Measurements from ENCODE around the gene PTRH1. TPM values are rescaled to one million over a fixed set of nuclear protein-coding genes. Genes with fewer than 3 reads are reported as not detected.
A peak's percentile ranks its signal among the peaks of the same experiment; 100 is the strongest.

The PTRH1 gene
- total RNA-seq, 1 donor from 2014 or later, result 8.0 TPM

DNA sequence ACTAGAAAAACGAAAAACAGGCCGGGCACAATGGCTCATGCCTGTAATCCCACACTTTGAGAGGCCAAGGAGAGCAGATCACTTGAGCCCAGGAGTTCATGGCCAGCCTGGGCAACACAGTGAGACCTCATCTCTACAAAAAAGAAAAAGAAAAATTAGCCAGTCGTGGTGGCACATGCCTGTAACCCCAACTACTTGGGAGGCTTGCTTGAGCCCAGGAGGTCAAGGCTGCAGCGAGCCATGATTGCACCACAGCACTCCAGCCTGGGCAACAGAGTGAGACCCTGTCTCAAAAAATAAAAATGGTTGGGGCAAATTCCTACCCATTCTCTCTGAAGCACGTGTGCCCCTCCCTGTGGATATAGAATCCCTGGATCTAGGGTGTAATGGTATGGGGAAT, 17.1 kb downstream of the PTRH1 start:
- Histone ChIP-seq H3K36me3 (no peaks in the 10 kb centered on the region), H3K4me3 (no peak overlapping the region), H3K27ac (peak overlapping the region; percentile 86), H3K27me3 (no peaks in the 10 kb centered on the region), H3K9me3 (no peaks in the 10 kb centered on the region), H3K4me1 (peaks cover 4% of the 10 kb centered on the region)
- DNase-seq, result no peak
- intact Hi-C loops (cut with DNase I), result no loop called here
- no peak for ATAC-seq
- TF ChIP-seq, protein P1, sequence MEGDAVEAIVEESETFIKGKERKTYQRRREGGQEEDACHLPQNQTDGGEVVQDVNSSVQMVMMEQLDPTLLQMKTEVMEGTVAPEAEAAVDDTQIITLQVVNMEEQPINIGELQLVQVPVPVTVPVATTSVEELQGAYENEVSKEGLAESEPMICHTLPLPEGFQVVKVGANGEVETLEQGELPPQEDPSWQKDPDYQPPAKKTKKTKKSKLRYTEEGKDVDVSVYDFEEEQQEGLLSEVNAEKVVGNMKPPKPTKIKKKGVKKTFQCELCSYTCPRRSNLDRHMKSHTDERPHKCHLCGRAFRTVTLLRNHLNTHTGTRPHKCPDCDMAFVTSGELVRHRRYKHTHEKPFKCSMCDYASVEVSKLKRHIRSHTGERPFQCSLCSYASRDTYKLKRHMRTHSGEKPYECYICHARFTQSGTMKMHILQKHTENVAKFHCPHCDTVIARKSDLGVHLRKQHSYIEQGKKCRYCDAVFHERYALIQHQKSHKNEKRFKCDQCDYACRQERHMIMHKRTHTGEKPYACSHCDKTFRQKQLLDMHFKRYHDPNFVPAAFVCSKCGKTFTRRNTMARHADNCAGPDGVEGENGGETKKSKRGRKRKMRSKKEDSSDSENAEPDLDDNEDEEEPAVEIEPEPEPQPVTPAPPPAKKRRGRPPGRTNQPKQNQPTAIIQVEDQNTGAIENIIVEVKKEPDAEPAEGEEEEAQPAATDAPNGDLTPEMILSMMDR (IDR thresholded peaks at IDR 0.05), result no peak

DNA sequence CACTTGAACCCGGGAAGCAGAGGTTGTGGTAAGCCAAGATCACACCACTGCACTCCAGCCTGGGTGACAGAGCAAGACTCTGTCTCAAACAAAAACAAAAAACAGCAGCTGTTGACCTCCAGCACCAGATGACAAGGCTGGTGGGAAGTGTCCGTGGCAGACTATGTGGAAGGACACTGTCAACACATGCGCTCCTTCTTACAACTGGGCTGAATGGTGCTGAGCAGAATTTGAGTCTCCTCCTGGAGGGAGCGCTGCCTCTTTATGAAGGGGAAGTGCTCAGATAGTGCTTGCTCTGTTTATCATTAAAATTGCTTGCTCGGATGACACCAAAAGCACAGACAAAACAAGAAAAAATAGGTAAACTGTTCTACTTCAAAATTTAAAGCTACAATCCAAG, 17.9 kb downstream of the PTRH1 start:
- peaks cover 3% of the 10 kb centered on the region for H3K36me3 ChIP-seq
- no peak overlapping the region for H3K4me3 ChIP-seq
- no peak for DNase-seq
- no peaks in the 10 kb centered on the region for H3K9me3 ChIP-seq
- intact Hi-C loops (cut with DNase I), result no loop called here
- H3K27ac ChIP-seq, result no peak overlapping the region
- peaks cover 4% of the 10 kb centered on the region for H3K4me1 ChIP-seq
- no peak for ATAC-seq
- H3K27me3 ChIP-seq, result no peaks in the 10 kb centered on the region
- TF ChIP-seq, protein P1 (IDR thresholded peaks at IDR 0.05), result no peak

DNA sequence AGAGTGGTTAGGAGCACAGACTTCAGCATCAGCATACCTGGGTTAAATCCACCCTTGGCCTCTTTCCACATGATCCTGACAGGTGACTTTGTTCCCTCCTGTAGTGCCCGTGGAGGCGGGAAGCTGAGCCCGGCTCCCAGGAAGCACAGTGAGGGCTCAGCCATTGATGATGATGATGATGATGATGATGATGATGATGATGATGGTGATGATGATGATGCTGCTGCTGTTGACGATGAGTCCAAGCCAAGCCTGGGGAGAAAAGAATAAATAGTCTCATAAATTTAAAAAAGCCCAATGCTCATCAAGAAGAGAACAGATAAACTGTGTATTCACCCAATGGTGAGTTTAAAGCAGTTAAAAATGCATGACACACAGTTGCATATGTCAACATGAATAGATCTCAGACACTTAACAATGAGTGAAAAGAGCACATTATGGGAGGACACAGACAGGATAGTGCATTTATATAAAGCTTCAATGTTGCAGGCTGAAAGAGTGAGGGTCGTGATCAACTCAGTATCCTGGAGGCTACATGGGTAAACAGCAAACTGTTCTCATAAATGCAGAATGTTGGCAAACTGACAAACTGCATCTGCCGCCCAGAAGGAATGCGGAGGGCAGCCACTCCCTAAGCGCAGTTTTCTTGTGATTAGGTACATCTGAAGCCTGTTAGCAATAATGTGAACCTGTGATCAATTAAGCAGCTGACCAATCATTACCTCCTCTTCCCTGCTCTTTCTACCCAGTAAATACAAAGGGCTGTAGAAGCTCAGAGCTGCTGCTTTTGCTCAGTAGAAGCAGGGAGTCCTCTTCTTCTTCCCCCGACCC, 20.4 kb downstream of the PTRH1 start:
- H3K27me3 ChIP-seq, result no peaks in the 10 kb centered on the region
- ATAC-seq (no peak), DNase-seq (no peak)
- no peaks in the 10 kb centered on the region for H3K9me3 ChIP-seq
- TF ChIP-seq, protein P1 (IDR thresholded peaks at IDR 0.05), result no peak
- no peak overlapping the region for H3K4me3 ChIP-seq
- intact Hi-C loops (cut with DNase I), result no loop called here
- no peak overlapping the region for H3K27ac ChIP-seq
- H3K36me3 ChIP-seq, result peaks cover 27% of the 10 kb centered on the region
- H3K4me1 ChIP-seq, result peaks cover 4% of the 10 kb centered on the region

DNA sequence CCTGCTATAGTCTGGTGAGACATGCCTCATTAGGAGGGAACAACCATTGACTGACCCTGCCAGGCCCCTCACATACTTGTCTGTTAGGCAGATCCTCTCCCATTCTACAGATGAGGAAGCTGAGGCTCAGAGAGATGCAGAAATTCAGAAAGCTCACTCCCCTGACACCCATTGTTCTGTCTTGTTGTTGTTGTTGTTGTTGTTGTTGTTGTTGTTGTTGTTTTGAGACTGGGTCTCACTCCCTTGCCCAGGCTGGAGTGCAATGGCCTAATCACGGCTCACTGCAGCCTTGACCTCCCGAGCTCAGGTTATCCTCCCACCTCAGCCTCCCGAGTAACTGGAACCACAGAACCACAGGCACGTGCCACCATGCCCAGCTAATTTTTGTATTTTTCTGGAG, 21.8 kb downstream of the PTRH1 start:
- DNase-seq, result no peak

DNA sequence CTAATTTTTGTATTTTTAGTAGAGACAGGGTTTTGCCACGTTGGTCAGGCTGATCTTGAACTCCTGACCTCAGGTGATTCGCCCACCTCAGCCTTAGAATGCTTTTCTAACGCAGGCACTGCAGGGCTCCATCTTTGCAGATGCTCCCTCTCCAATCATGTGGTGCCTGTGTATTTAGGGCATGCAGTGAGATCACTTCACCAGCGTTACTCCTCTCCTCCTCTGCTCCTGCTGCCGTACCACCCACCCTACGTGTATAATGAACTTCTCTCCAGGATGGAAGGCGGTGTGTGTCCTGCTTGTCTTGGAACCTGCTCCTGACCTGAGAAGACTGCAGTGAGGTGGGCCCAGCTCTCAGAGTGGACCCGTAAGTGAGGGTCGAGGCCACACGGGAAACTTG, 22.3 kb downstream of the PTRH1 start:
- Histone ChIP-seq H3K9me3 (no peaks in the 10 kb centered on the region), H3K27ac (no peak overlapping the region), H3K36me3 (peaks cover 47% of the 10 kb centered on the region), H3K4me1 (no peaks in the 10 kb centered on the region), H3K27me3 (no peaks in the 10 kb centered on the region), H3K4me3 (no peak overlapping the region)
- ATAC-seq, result no peak
- intact Hi-C loops (cut with DNase I), result no loop called here
- DNase-seq, result no peak
- TF ChIP-seq, protein P1 (IDR thresholded peaks at IDR 0.05), result no peak

More for the DNA sequence above, 21.8 kb downstream of the PTRH1 start:
- H3K27ac ChIP-seq, result no peak overlapping the region
- no peaks in the 10 kb centered on the region for H3K27me3 ChIP-seq
- H3K9me3 ChIP-seq, result no peaks in the 10 kb centered on the region
- no peaks in the 10 kb centered on the region for H3K4me1 ChIP-seq
- TF ChIP-seq, protein P1 (IDR thresholded peaks at IDR 0.05), result no peak
- intact Hi-C loops (cut with DNase I), result no loop called here
- H3K4me3 ChIP-seq, result no peak overlapping the region
- peaks cover 41% of the 10 kb centered on the region for H3K36me3 ChIP-seq
- ATAC-seq, result no peak
